Kidney (tissue), 14 donors: ENCODE results near the gene CUTA. TPM values are rescaled to one million over a fixed set of nuclear protein-coding genes. Genes with fewer than 3 reads are reported as not detected.
A peak's percentile ranks its signal among the peaks of the same experiment; 100 is the strongest.

Experiments
- DNase-seq, 5 donors: peaks; one replicate each; pipeline ENCODE4 v3.0.0-alpha.2; 2013 to 2020
- FAIRE-seq: peaks from 2 replicates; lab custom pipeline; 2012; peaks lifted over from hg19 to GRCh38; lab: Jason Lieb, UNC
- H3K27ac ChIP-seq, 2 donors: one replicate each; pipeline ENCODE4 v1.7.0; 2013; ENCODE audit warnings: low read depth in 2 of 2, low read length in 2 of 2, inconsistent platforms in 1 of 2
- H3K27me3 ChIP-seq: one replicate; pipeline ENCODE4 v1.7.1; 2013; ENCODE audit warnings: low read length, inconsistent platforms; ENCODE audit not compliant: control insufficient read depth, insufficient read depth
- H3K36me3 ChIP-seq, 3 donors: one replicate each; pipeline versions ENCODE4 v1.7.0 to v1.7.1; 2013; ENCODE audit warnings: low read length in 3 of 3, control low read depth in 1 of 3, inconsistent platforms in 1 of 3; ENCODE audit not compliant: insufficient read depth in 3 of 3, control insufficient read depth in 2 of 3
- H3K4me1 ChIP-seq, 3 donors: one replicate each; pipeline versions ENCODE4 v1.7.0 to v1.7.1; 2013; ENCODE audit warnings: low read length in 3 of 3, inconsistent platforms in 1 of 3, low read depth in 1 of 3; ENCODE audit not compliant: control insufficient read depth in 2 of 3, insufficient read depth in 2 of 3
- H3K4me3 ChIP-seq, 3 donors: one replicate each; pipeline versions ENCODE4 v1.7.0 to v1.8.1; 2013; ENCODE audit warnings: low read length in 3 of 3, control low read depth in 1 of 3, inconsistent platforms in 1 of 3
- H3K9ac ChIP-seq, 3 donors: one replicate each; pipeline versions ENCODE4 v1.7.0 to v1.7.1; 2013; ENCODE audit warnings: low read length in 3 of 3, control low read depth in 1 of 3, inconsistent platforms in 1 of 3
- H3K9me3 ChIP-seq, 3 donors: one replicate each; pipeline versions ENCODE4 v1.7.0 to v1.7.1; 2013; ENCODE audit warnings: low read length in 3 of 3, control low read depth in 1 of 3, inconsistent platforms in 1 of 3; ENCODE audit not compliant: control insufficient read depth in 2 of 3, insufficient read depth in 1 of 3
- CTCF ChIP-seq: IDR thresholded peaks from 3 replicates; pipeline ENCODE4 v1.5.1; 2012; ENCODE audit warnings: mild to moderate bottlenecking, moderate library complexity, borderline replicate concordance; ENCODE audit not compliant: insufficient read depth; ENCODE audit errors: extremely low read depth
- intact Hi-C: fragments of 100-400 bp; cut with DNase I; formaldehyde crosslinking; loops from one replicate; pipeline ENCODE4 v1.11.1; 2022
- polyA plus RNA-seq: library from polyadenylated mRNA; stranded (reverse); fragments of 350-450 nt; fragmentation: Illumina TruSeq; extraction: RNeasy Lipid Tissue Mini Kit (QIAGEN cat#74804); gene quantifications from one replicate; pipeline ENCODE4 v1.2.3, GENCODE V29; 2014; ENCODE audit warnings: low read depth, low replicate concordance; ENCODE audit not compliant: insufficient read depth
- total RNA-seq: library from RNA; stranded (reverse); fragmentation: NEBNext Ultra II Directional; extraction: Animal tissue kit (Norgen Biotek cat#: 25700); gene quantifications from one replicate; pipeline ENCODE4 v1.2.1, GENCODE V29; 2021
- donor health status: control.
- donor health status: control.
- donor health status: control.
- donor health status: control.
- donor health status: control.
- donor health status: DM: yes; HTN: yes; CAD: no.
- donor health status: Normal renal cell carcinoma (clear cell type).

The CUTA gene
- total and polyA plus RNA-seq, 2 donors from 2014 or later = 163 to 433 TPM

- Histone ChIP-seq H3K4me3 (no peak overlapping the region), H3K36me3 (peaks cover 9 to 18% (median 16%) of the 10 kb centered on the region in 3 donors), H3K27ac (no peak overlapping the region), H3K9ac (no peak overlapping the region), H3K27me3 (no peaks in the 10 kb centered on the region), H3K9me3 (no peaks in the 10 kb centered on the region), H3K4me1 (no peaks in the 10 kb centered on the region)
- DNase-seq (no peak), FAIRE-seq (no peak)
- intact Hi-C loops = no loop called here
- no peak for TF ChIP-seq CTCF
Measured at GRCh38 chr6:33438978-33439594, 21.2 kb upstream of the CUTA start.

GRCh38 chr6:33437666-33438065, 19.8 kb upstream of the CUTA start:
- Histone ChIP-seq H3K4me1 (no peaks in the 10 kb centered on the region), H3K4me3 (no peak overlapping the region), H3K27ac (no peak overlapping the region), H3K9ac (no peak overlapping the region), H3K36me3 (peaks cover 9 to 18% (median 11%) of the 10 kb centered on the region in 3 donors), H3K9me3 (no peaks in the 10 kb centered on the region), H3K27me3 (no peaks in the 10 kb centered on the region)
- intact Hi-C loops = no loop called here
- FAIRE-seq = no peak
- peak in 1 of 5 donors; percentile 74 for DNase-seq
- no peak for TF ChIP-seq CTCF

- DNase-seq (no peak), FAIRE-seq (no peak)
- H3K27ac ChIP-seq = no peak overlapping the region
- intact Hi-C loops = no loop called here
- H3K4me3 ChIP-seq = no peak overlapping the region
- TF ChIP-seq CTCF = no peak
- H3K9me3 ChIP-seq = no peaks in the 10 kb centered on the region
- H3K27me3 ChIP-seq = no peaks in the 10 kb centered on the region
- peaks cover 9 to 18% (median 11%) of the 10 kb centered on the region in 3 donors for H3K36me3 ChIP-seq
- no peak overlapping the region for H3K9ac ChIP-seq
- peaks cover 5 to 11% (median 6%) of the 10 kb centered on the region in 3 donors for H3K4me1 ChIP-seq
Measured at GRCh38 chr6:33434961-33435360, 17.1 kb upstream of the CUTA start.
